ENCODE measurements around the gene CNTNAP3B.
"Not testable (repeated sequence)": the region's sequence is repeated elsewhere in the genome, so short reads cannot be mapped to it uniquely, and the experiment has no call there.

The CNTNAP3B gene

GRCh38 chr9:42129073-42129729 lies at the start of gene CNTNAP3B:
Gene CNTNAP3B, minus strand, starts transcription at chr9:42129426. Its CDS starts 332 bp downstream, at chr9:42129094.
- DNase-seq (ENCODE audit: low read depth in 2 of 2, low spot score in 1 of 2), result not testable (repeated sequence)

DNA sequence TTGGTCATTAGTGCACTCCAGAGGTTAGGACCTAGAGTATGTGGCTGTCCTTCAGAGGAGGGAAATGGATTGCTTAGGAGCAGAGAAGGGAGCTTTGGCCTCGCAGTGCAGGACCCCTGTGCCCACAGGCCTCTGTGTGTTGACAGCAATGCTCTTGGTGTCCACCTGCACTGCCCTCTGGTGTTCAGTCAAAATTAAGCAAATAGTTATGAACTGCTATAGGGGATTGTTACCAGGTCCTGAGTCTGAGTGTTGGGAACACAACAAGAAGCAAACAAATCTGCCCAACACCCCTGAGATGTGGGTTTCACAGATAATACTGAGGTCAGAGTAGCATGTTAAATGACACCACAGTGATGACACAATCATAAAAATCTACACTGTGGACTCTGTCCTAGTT lies 31.1 kb upstream of the CNTNAP3B start:
- not testable (repeated sequence) for DNase-seq (ENCODE audit: low read depth in 2 of 2, low spot score in 1 of 2)

- not testable (repeated sequence) for DNase-seq (ENCODE audit: low read depth in 2 of 2, low spot score in 1 of 2)
Measured at GRCh38 chr9:42127056-42127841, 2.0 kb downstream of the CNTNAP3B start.

- not testable (repeated sequence) for DNase-seq (ENCODE audit: low read depth in 2 of 2, low spot score in 1 of 2)
Measured at GRCh38 chr9:42121007-42121406, 8.2 kb downstream of the CNTNAP3B start.

DNA sequence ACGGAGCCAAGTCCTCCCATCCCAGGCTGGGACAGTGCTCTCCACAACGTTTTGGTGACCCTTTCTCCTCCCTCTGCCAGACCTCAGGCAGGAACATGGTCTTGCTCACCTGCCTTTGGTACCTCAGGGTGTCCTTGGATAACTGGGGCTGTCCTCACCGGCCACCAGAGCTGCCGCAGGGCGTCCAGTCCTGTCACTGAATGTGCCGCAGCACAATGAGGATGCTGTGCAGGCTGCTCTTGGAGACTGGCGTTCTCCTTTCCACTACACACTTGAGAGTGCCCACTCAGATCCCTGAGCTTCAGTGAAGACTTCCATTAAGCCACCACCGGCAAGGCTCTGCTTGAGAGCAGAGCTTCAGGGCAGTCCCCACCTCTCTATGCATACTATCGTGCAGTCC lies 33.3 kb downstream of the CNTNAP3B start:
- DNase-seq (ENCODE audit: low read depth in 2 of 2, low spot score in 1 of 2), result not testable (repeated sequence)

DNA sequence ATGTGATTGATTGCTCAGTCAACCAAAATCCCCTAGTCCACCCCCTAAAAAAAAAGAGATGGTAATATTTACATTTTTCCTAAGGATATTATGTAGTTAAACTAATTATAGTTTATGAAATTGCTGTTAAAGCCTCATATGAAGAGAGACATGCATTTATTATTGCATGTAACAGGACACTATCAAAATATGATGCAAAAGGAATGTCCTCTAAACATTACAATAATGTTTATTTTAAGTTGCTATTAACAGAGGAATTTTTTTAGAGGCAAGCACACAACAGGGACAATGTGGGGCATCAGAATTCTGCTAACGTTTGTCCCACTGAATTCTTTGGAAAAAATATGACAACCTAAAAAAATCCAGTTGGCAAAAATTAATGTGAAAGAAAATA lies 44.7 kb downstream of the CNTNAP3B start:
- not testable (repeated sequence) for DNase-seq (ENCODE audit: low read depth in 2 of 2, low spot score in 1 of 2)

DNA sequence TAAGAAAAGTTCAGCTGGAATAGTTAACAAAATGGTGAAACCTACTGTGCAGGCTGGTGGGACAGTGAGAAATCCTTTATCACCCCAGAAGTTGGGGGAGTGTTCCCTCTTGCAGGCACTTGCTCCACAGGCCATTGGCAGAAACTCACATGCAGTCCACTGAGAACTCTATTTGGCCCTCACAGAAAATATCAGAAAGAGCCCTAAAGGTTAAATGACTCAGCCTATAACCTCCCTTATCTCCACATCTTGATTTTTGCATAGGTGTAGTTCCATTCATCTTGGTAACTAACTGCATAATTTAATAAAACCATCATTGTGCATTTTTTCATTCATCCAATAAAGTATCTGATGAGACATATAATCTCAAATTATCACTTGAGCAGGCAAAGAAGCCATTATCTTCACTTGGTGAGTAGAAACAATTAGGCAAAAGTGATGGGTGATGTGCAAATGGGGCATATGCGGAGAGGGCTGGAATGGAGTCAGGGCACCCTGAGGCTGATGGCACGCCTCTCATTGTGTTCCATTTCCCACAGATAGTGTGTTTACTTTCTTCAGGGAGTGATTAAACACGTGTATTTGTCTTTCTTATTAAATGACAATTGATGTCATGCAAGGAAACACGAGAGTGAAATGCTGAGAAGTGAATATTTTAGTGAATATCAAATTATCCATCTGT lies 45.2 kb downstream of the CNTNAP3B start:
- DNase-seq (ENCODE audit: low read depth in 2 of 2, low spot score in 1 of 2), result not testable (repeated sequence)

- DNase-seq (ENCODE audit: low read depth in 2 of 2, low spot score in 1 of 2), result not testable (repeated sequence)
Measured at GRCh38 chr9:42080376-42080775, 48.9 kb downstream of the CNTNAP3B start.

DNA sequence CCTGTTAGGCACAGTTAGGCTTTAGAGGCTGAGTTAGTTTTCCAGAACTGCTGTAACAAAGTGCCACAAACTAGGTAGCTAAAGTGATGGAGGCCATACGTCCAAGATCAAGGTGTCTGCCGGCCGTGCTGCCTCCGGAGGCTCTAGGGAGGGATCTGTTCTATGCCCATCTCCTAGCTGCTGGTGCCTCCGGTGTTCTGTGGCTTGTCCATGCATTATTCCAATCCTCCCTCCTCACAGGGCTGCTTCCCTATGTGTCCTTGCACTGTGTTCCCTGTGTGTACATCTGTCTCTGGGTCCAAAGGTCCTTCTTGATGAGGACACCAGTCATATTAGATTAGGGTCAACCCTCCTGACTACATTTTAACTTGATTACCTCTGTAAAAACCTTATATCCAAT lies 54.4 kb downstream of the CNTNAP3B start:
- not testable (repeated sequence) for DNase-seq (ENCODE audit: low read depth in 2 of 2, low spot score in 1 of 2)

- not testable (repeated sequence) for DNase-seq (ENCODE audit: low read depth in 2 of 2, low spot score in 1 of 2)
Measured at GRCh38 chr9:42071026-42071425, 58.2 kb downstream of the CNTNAP3B start.

DNA sequence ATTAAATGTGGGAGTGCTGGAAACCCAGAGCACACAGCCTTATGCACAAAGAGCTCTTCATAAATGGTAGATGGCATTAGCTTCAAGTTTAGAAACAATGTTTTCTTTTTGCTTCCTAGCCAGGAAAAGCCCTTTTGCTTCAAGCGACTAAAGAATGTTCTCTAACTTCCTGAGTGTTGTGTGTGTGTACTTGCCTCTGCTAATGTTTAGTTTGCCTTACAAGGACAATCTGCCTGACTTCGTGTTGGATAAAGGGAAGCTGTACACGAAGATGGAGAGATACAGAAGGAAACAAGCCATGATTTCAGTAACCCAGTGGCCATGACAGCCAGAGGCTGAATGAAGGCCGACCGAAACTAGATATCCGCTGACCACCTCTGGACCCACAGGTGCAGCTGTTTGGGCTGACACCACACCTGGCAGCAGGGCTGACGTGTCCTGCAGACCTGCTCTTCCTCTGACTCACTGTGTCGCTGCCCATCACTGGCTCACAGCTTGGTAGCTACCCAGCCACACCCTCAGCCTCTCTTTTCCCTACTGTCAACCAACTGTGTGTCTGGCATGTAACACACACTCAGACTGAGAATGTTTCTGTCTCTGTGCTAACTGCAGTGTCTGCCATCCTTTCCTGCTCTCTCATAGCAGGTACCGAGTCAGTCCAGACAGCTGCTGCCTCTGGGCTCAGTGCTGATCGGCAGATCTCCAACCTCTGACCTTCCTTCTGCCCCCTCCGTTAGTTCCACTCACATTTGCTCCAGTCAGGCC lies 59.0 kb downstream of the CNTNAP3B start:
- DNase-seq (ENCODE audit: low read depth in 2 of 2, low spot score in 1 of 2), result not testable (repeated sequence)

- not testable (repeated sequence) for DNase-seq (ENCODE audit: low read depth in 2 of 2, low spot score in 1 of 2)
Measured at GRCh38 chr9:42053874-42054273, 75.4 kb downstream of the CNTNAP3B start.

DNA sequence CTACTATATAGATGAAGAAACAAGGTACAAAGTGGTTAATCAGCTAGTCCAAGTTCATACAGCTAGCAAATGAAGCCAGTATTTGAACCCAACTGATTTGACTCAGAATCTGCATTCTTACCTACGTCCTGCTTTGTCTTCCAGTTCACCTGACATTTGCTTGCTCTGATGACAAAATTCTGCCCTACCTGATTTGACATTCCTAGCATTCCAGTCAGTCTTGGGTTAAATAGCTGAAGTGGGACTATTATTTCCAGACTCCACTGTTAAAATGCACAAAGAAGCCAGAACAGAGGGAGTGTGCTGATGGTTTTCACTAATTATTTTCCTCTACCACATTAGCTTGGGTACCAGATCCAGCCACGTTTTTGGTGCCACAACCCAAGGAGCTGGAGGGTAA lies 78.5 kb downstream of the CNTNAP3B start:
- not testable (repeated sequence) for DNase-seq (ENCODE audit: low read depth in 2 of 2, low spot score in 1 of 2)

GRCh38 chr9:42044422-42045010 lies 84.7 kb downstream of the CNTNAP3B start:
- DNase-seq (ENCODE audit: low read depth in 2 of 2, low spot score in 1 of 2), result not testable (repeated sequence)

GRCh38 chr9:42033541-42033940 lies 95.7 kb downstream of the CNTNAP3B start:
- not testable (repeated sequence) for DNase-seq (ENCODE audit: low read depth in 2 of 2, low spot score in 1 of 2)

- not testable (repeated sequence) for DNase-seq (ENCODE audit: low read depth in 2 of 2, low spot score in 1 of 2)
Measured at GRCh38 chr9:42020639-42021038, 108.6 kb downstream of the CNTNAP3B start.

DNA sequence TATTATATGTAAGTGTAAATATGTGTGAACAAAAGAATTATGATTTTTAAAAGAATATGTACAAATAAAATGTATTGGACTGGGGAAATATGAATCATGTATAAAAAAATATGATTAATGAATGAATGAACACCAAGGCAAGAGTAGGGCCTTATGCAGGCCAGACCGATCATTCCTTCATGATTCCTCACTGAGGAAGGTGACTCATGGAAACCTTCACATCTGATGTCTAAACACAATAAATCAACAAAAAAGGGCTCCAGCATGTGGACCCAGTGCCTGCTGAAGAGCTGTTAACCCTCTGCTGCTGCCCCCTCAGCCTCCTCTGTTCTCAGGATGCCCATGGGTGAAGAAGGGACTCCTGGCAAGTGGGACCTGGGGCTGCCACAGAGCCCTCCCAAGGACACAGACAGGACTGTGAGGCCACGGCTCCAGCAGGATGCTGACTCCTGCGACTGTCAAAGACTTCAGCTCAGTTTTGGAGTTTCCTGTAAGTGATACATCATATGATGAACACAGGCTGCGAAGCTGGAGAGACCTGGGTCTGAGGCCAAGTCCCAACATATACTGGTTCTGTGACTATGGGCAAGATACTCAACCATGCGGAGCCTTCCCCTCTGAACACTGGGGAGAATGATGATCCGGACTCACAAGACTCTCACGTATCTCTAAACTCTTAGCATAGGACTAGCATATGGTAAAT lies 110.9 kb downstream of the CNTNAP3B start:
- not testable (repeated sequence) for DNase-seq (ENCODE audit: low read depth in 2 of 2, low spot score in 1 of 2)

- DNase-seq (ENCODE audit: low read depth in 2 of 2, low spot score in 1 of 2), result not testable (repeated sequence)
Measured at GRCh38 chr9:42014317-42014716, 114.9 kb downstream of the CNTNAP3B start.

- DNase-seq (ENCODE audit: low read depth in 2 of 2, low spot score in 1 of 2), result not testable (repeated sequence)
Measured at GRCh38 chr9:41991607-41992006, 137.6 kb downstream of the CNTNAP3B start.

- DNase-seq (ENCODE audit: low read depth in 2 of 2, low spot score in 1 of 2), result not testable (repeated sequence)
Measured at GRCh38 chr9:41980271-41980670, 149.0 kb downstream of the CNTNAP3B start.
